ENCODE results near the gene CRABP2. TPM values are rescaled to one million over a fixed set of nuclear protein-coding genes. Genes with fewer than 3 reads are reported as not detected.

CRABP2 gene
- polyA plus RNA-seq, 2 of the 4 experiments (the other 2 are of a cell fraction): 1.7 to 15.6 TPM

DNA sequence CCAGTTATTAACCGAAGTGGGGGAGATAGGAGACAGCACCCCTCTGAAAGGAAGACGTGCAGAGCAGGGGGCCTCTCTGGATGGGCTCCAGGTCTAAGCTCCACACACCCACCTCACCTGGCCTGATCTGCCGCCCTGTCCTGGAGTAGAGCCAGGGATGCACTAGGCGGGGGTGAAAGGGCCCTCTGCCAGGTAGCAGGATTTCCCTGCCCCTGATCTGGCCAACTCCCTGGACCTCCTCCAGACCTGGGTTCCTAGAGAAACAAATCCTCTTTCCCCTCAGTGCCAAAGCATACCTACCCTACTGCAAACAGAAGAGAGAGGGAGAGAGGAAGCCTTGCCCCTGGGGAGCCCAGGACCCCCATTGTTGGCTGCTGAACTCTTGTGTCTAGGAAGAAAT, 2.0 kb downstream of the CRABP2 start:
- H3K27ac ChIP-seq: no peak overlapping the region
- 96% methylated on average over 3 of the region's 4 CpGs for WGBS (ENCODE audit: missing lambda C conversion rate)
- CTCF ChIA-PET: interaction anchor here (0.6 to 52.1 kb wide), 9 partner anchors 10 to 225 kb away, joined by 3 to 2258 read pairs (median 4); partner anchors contain the start of genes CRABP2, HAPLN2, ISG20L2 and METTL25B
- DNase-seq (ENCODE audit: low read depth in 1 of 2, low spot score in 1 of 2) (no peak), FAIRE-seq (no peak), ATAC-seq (no peak)
- no peak overlapping the region for H3K4me2 ChIP-seq
- no peak for TF ChIP-seq TP53 (CRISPR knock-in tag; IDR thresholded peaks at IDR 0.05)
- no peak for TF ChIP-seq SREBF2 (IDR thresholded peaks at IDR 0.05)
- TF ChIP-seq HOXB5 (CRISPR knock-in tag; IDR thresholded peaks at IDR 0.05): no peak
- no peak for TF ChIP-seq CHD4 (IDR thresholded peaks at IDR 0.05; ENCODE audit: borderline replicate concordance)
- TF ChIP-seq, protein P1, sequence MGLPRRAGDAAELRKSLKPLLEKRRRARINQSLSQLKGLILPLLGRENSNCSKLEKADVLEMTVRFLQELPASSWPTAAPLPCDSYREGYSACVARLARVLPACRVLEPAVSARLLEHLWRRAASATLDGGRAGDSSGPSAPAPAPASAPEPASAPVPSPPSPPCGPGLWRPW (IDR thresholded peaks at IDR 0.05): no peak
- TF ChIP-seq JUN (IDR thresholded peaks at IDR 0.05): no peak
- TF ChIP-seq GATA3 (IDR thresholded peaks at IDR 0.05; ENCODE audit: borderline replicate concordance): no peak
- no peak for TF ChIP-seq FOSL2 (IDR thresholded peaks at IDR 0.05)
- no peak for TF ChIP-seq FOSL2 (CRISPR knock-in tag; IDR thresholded peaks at IDR 0.05)
- TF ChIP-seq CBX8 (IDR thresholded peaks at IDR 0.05): no peak
- no peak for TF ChIP-seq TFCP2L1 (CRISPR knock-in tag; IDR thresholded peaks at IDR 0.05)
- TF ChIP-seq, protein P2, sequence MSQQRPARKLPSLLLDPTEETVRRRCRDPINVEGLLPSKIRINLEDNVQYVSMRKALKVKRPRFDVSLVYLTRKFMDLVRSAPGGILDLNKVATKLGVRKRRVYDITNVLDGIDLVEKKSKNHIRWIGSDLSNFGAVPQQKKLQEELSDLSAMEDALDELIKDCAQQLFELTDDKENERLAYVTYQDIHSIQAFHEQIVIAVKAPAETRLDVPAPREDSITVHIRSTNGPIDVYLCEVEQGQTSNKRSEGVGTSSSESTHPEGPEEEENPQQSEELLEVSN (IDR thresholded peaks at IDR 0.05; ENCODE audit: borderline replicate concordance, low read depth): no peak
- TF ChIP-seq RAD21 (conservative IDR thresholded peaks at IDR 0.05 in 1 of 2, IDR thresholded peaks at IDR 0.05 in 1 of 2): no peak
- TF ChIP-seq RCOR1 (IDR thresholded peaks at IDR 0.05; ENCODE audit: low read depth, low read length): no peak
- TF ChIP-seq FOXS1 (CRISPR knock-in tag; IDR thresholded peaks at IDR 0.05): no peak
- H3K4me1 ChIP-seq: peaks cover 39% of the 10 kb centered on the region
- no peaks in the 10 kb centered on the region for H3K9me3 ChIP-seq
- H3K4me3 ChIP-seq: no peak overlapping the region
- POLR2A ChIA-PET: no interaction called here

DNA sequence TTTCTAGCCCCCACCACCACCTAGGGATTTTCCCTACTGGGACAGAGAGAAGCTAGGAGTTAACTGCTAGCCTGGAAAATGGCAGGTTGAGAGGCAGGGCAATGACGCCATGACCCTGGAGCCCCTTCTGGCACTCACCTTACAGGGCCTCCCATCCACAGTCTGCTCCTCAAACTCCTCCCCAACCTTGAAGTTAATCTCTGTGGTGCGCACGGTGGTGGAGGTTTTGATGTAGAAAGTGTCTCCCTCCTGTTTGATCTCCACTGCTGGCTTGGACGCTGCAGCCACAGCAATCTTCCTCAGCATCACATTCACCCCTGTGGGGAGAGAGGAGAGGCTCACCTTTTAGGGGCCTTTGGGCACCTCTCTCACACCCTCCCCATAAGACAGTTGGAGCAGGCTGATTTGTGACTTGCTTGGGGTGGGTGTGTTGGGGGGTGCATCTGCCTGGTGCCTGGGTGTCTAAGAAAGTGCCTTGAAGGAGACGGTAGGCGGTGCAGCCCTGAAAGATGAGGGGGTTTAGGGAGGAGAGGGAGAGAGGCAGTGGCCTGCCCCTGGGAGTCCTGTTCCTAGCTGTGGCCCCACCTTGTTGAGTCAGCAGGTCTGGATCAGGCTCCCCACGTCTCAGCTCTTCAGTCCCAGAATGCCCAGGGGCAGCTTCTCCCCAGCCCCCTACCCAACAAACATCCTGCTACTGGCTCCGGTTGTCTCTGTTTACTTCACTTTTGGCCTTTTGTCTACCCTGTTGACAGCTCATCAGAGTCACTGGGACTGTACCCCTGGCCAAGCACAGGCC, 4.4 kb downstream of the CRABP2 start:
- ChIA-PET CTCF (interaction anchor here (0.8 to 52.1 kb wide), 5 partner anchors 7 to 189 kb away, joined by 3 to 2258 read pairs (median 5); partner anchors contain the start of genes CRABP2, ISG20L2, METTL25B and NES), POLR2A (interaction anchor here (0.6 kb wide), 1 partner anchor 35 kb away, joined by 5 read pairs; no protein-coding TSS in a partner anchor)
- FAIRE-seq (no peak), ATAC-seq (no peak), DNase-seq (ENCODE audit: low read depth in 1 of 2, low spot score in 1 of 2) (no peak)
- Histone ChIP-seq H3K27ac (no peak overlapping the region), H3K4me1 (peaks cover 24% of the 10 kb centered on the region), H3K4me2 (no peak overlapping the region), H3K9me3 (no peaks in the 10 kb centered on the region), H3K4me3 (no peak overlapping the region)
- 81% methylated on average over 8 of the region's 8 CpGs for WGBS (ENCODE audit: missing lambda C conversion rate)
- TF ChIP-seq, protein P3, sequence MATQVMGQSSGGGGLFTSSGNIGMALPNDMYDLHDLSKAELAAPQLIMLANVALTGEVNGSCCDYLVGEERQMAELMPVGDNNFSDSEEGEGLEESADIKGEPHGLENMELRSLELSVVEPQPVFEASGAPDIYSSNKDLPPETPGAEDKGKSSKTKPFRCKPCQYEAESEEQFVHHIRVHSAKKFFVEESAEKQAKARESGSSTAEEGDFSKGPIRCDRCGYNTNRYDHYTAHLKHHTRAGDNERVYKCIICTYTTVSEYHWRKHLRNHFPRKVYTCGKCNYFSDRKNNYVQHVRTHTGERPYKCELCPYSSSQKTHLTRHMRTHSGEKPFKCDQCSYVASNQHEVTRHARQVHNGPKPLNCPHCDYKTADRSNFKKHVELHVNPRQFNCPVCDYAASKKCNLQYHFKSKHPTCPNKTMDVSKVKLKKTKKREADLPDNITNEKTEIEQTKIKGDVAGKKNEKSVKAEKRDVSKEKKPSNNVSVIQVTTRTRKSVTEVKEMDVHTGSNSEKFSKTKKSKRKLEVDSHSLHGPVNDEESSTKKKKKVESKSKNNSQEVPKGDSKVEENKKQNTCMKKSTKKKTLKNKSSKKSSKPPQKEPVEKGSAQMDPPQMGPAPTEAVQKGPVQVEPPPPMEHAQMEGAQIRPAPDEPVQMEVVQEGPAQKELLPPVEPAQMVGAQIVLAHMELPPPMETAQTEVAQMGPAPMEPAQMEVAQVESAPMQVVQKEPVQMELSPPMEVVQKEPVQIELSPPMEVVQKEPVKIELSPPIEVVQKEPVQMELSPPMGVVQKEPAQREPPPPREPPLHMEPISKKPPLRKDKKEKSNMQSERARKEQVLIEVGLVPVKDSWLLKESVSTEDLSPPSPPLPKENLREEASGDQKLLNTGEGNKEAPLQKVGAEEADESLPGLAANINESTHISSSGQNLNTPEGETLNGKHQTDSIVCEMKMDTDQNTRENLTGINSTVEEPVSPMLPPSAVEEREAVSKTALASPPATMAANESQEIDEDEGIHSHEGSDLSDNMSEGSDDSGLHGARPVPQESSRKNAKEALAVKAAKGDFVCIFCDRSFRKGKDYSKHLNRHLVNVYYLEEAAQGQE (IDR thresholded peaks at IDR 0.05): no peak
- TF ChIP-seq CHD2 (IDR thresholded peaks at IDR 0.05; ENCODE audit: low read length, partially characterized antibody): no peak
- TF ChIP-seq MAFK (IDR thresholded peaks at IDR 0.05; ENCODE audit: partially characterized antibody): peak; percentile 24

DNA sequence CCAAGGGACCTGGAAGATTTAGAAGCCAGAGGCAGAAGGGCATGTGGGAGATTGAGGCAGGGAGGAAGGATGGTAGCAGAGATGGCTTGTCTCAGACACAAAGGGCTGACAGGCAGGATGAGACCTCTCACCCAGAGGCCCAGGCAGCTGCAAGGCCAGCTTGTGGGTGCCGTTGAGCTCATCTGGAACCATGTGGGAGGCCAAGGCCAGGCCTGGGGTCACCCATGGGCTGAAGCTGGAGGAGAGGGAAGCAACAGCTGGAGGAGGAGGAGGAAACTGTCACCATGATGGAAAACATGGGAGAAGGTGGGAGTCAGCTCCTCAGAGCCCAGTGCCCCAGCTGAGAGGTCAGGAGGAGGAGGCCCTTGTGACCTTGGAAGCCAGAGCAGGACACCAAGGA, 6.4 kb downstream of the CRABP2 start:
- CTCF ChIA-PET: interaction anchor here (1.2 to 52.1 kb wide), 3 partner anchors 5 to 39 kb away, joined by 4 to 2258 read pairs (median 2258); partner anchors contain the start of genes CRABP2, ISG20L2, METTL25B and NES
- ATAC-seq: no peak
- Histone ChIP-seq H3K27ac (no peak overlapping the region), H3K4me3 (no peak overlapping the region), H3K4me1 (peaks cover 13% of the 10 kb centered on the region; the same call in 2 of the 3 replicates), H3K4me2 (no peak overlapping the region), H3K9me3 (no peaks in the 10 kb centered on the region)
- FAIRE-seq: no peak
- no peak for DNase-seq (ENCODE audit: low read depth in 1 of 2, low spot score in 1 of 2)
- WGBS (ENCODE audit: missing lambda C conversion rate): 75% methylated on average over 1 of the region's 1 CpG
- POLR2A ChIA-PET: no interaction called here
- TF ChIP-seq HDAC2 (IDR thresholded peaks at IDR 0.05) (no peak), PHF8 (IDR thresholded peaks at IDR 0.05; ENCODE audit: borderline replicate concordance, low read depth) (no peak), SMC3 (IDR thresholded peaks at IDR 0.05) (no peak)
- TF ChIP-seq, protein P4, sequence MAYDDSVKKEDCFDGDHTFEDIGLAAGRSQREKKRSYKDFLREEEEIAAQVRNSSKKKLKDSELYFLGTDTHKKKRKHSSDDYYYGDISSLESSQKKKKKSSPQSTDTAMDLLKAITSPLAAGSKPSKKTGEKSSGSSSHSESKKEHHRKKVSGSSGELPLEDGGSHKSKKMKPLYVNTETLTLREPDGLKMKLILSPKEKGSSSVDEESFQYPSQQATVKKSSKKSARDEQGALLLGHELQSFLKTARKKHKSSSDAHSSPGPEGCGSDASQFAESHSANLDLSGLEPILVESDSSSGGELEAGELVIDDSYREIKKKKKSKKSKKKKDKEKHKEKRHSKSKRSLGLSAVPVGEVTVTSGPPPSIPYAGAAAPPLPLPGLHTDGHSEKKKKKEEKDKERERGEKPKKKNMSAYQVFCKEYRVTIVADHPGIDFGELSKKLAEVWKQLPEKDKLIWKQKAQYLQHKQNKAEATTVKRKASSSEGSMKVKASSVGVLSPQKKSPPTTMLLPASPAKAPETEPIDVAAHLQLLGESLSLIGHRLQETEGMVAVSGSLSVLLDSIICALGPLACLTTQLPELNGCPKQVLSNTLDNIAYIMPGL (CRISPR knock-in tag; IDR thresholded peaks at IDR 0.05; ENCODE audit: borderline replicate concordance): no peak
- TF ChIP-seq, protein P5, sequence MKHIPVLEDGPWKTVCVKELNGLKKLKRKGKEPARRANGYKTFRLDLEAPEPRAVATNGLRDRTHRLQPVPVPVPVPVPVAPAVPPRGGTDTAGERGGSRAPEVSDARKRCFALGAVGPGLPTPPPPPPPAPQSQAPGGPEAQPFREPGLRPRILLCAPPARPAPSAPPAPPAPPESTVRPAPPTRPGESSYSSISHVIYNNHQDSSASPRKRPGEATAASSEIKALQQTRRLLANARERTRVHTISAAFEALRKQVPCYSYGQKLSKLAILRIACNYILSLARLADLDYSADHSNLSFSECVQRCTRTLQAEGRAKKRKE (CRISPR knock-in tag; IDR thresholded peaks at IDR 0.05; ENCODE audit: low read depth): no peak
- TF ChIP-seq, protein P6, sequence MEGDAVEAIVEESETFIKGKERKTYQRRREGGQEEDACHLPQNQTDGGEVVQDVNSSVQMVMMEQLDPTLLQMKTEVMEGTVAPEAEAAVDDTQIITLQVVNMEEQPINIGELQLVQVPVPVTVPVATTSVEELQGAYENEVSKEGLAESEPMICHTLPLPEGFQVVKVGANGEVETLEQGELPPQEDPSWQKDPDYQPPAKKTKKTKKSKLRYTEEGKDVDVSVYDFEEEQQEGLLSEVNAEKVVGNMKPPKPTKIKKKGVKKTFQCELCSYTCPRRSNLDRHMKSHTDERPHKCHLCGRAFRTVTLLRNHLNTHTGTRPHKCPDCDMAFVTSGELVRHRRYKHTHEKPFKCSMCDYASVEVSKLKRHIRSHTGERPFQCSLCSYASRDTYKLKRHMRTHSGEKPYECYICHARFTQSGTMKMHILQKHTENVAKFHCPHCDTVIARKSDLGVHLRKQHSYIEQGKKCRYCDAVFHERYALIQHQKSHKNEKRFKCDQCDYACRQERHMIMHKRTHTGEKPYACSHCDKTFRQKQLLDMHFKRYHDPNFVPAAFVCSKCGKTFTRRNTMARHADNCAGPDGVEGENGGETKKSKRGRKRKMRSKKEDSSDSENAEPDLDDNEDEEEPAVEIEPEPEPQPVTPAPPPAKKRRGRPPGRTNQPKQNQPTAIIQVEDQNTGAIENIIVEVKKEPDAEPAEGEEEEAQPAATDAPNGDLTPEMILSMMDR (IDR thresholded peaks at IDR 0.05): no peak
